OCI-M1 (cell line): ENCODE results near the gene PRXL2B.

ENCODE experiments used
- DNase-seq: peaks from one replicate; lab custom pipeline; 2025; lab: John Stamatoyannopoulos, UW

Gene PRXL2B

DNA sequence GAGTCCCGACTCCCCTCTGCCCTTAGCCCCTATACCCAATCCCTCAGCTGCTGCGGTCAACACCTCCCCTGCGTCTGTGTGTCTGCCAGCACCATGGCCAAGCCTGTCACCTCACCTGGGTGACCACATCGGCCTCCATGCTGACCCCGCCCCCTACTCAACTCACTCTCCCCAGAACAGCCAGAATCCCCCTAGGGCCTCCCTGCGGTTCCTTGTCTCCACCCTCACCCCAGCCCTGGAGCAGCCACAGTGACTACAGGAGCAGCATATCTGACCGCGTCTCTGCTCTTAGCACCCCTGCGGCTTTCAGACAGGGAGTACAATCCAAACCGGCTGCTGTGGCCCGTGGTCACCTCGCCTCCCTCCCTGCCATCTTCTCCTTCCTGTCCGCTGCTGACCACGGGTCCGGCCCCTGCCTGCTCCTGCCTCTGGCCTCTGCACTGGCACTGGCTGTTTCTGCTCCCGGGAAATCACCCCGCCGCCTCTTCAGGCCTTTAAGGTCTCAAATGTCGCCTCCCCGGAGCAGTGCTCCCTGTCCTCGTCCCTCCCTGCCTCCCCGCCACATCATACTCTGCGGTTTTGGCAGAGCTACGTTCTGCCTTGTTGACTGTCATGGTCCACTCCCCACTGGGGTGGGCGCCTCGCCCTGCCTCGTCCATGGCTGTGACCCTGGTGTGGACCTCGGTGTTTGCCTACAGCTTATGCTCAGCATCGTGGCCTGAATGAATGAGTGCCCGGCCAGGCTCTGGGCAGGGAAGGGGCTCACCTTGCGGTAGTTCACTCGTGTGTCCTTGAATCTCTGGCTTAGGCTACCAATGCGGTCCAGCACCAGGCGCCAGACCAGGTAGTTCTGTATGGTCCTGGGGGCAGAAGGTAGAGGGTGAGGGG is 11.1 kb downstream of the PRXL2B start:
- DNase-seq, result peak; percentile 2

DNA sequence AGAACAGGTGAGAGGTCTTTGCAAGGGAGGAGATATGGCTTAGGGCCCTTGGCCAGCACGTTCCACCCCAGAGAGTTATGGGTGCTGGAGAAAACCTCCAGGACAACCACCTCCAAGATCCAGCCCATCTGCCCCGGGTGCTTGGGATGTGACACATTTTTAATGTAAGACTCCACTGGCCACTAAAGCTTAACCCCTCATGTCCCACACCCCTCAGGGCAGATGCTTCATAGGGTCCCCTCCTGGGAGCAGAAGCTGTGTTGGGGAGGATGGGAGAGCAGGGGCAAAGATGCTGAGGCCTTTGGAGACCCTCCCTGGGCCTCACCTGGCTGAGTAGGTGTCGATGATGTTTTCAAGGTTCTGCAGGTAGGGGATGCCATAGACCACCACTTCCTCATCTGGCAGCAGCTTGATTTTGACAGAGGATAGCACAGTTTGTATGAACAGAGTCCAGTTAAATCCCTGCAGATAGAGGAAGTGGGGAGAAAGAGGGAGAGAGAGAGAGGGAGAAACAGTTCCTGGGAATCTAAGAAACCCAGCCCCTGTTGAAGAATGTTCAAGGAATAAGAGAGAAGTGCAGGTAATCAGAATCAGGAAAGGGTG is 11.9 kb downstream of the PRXL2B start:
- DNase-seq, result no peak

DNA sequence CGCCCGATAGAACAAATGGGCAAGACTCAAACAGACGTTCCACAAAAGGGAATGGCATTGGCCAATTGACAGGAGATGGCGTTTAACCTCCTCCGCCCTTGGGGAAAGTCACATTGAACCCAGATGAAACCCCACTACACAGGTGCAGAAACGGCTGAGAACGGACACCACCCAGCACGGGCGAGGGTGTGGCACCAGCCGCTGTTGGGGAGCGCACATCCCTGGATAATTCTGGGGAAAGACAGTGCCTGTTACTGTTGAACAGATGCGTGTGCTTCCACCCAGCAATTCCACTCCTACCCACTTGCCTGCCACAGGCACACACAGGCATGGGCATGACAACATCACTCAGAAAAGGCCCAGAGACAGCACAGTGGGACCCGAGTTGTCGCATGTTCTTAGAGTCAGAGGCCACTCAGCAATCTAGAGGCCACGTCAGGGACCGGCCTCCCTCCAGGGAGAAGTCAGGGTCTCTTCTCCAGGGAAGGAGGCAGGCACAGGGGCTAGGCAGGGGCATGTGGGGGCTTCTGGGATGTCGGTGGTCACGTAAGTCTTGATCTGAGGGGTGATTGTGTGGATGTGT is 15.2 kb downstream of the PRXL2B start:
- DNase-seq, result no peak

DNA sequence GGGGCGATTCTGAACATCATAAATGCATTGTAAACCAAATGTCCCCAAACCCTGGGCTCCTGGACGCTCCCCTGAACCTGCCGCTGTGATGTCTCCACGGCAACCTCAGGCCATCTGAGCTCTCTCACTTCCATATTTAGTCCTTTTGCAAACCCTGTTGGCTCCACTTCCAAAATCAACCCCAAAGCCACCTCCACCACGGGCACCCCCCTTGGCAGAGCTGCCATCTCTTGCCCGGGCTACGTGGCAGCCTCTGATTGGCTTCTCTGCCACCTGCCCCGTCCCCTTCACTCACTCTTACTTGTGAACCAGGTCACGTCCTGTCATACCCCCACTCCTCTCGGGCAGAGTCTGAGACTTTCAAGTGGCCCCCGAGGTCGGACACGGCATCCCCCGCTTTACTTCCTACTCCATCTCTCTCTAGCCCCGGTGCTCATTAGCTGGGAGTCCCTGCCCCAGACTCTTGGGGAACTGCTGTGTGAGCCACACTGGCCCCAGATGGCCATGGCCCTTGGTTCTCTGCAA is 15.8 kb downstream of the PRXL2B start:
- DNase-seq, result no peak

DNA sequence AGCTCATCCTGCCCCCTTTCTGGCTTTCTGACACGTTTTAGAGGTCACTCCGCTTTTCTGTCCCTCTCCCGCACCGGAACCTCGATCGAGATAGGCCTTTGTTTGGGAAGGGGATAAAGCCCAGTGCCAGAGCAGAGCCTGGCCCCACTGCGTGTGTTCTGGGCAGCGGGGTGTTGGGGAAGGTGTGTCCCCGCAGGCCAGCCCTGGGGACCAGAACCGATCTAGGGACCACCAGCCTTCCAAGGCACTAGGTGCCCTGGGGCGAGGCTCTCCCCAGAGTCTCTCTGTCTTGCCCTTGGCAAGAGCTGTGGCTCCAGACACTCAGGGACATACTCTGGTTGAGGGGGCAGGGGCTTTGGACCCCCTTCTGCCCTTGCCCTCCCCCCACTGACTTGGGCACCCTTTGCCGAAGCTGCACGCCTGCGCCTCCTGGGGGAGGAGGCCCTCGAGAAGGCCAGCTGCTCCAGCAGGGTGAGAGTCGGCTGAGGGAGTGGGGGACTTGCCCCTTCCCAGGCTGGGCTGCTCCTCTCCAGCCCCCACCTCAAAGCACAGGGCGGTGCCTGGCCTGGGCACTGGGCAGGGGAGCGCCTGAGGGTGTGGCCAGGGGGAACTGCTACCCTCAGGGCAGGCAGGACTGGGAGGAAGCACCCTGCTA is 16.4 kb downstream of the PRXL2B start:
- no peak for DNase-seq

DNA sequence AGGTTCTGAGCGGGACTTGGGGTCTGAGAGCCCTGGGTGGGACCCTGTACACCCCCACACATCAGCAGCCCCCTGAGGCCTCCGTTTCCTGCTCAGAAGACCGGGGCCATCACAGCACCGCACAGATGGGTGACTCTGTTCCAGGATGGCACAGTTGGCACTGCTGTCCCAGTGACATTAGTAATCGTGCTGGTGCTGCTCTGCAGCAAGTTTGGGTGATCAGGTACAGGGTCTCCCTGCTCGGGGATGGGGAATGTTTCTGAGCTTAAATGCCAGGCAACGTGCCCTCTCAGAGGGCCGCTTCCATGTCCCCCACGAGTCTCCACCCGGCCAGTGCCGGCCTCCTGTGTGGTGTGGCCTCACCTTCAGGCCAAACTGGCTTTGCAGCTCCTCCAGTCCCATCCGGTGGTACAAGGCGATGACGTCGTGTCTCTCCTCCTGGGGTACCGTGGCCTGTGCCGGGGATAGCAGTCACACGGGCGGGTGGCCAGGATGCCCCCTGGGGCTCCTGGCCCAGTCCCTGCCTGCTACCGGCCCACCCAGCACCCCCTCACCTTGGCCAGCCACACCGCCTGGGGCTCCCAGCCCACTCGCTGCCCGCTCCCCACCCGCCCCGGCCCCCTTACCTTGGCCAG is 17.1 kb downstream of the PRXL2B start:
- no peak for DNase-seq

DNA sequence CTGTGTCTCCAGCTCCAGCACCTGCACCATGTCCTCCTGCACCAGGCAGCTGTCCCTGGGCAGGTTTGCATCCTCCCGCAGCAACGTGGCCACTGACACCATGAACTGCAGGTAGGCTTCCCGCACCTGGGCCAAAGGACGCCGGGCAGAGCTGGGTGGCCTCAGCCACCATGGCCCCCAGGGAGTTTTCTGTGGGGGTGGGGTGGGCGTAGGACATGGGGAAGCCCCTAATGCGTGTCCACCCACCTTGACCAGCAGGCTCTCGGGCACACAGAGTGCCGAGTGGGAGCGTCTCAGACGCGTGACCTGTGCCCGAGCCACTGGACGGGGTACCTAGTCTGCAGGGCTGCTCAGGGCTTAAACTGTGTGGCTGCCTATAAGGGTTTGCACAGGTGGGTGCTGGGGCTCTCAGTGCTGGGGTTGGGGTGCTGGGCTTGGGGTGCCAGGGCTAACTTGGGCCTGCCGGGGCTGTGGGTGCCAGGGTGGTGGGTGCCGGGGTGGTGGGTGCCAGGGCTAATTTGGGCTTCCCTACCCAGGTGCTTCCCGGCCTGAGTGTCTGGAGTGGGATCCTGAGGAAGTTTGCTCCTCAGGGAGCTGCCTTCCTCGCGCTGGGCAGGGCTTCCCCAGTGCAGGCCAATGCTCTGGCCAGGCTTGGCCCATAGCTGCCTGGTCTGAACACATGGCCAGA is 17.7 kb downstream of the PRXL2B start:
- DNase-seq, result no peak

DNA sequence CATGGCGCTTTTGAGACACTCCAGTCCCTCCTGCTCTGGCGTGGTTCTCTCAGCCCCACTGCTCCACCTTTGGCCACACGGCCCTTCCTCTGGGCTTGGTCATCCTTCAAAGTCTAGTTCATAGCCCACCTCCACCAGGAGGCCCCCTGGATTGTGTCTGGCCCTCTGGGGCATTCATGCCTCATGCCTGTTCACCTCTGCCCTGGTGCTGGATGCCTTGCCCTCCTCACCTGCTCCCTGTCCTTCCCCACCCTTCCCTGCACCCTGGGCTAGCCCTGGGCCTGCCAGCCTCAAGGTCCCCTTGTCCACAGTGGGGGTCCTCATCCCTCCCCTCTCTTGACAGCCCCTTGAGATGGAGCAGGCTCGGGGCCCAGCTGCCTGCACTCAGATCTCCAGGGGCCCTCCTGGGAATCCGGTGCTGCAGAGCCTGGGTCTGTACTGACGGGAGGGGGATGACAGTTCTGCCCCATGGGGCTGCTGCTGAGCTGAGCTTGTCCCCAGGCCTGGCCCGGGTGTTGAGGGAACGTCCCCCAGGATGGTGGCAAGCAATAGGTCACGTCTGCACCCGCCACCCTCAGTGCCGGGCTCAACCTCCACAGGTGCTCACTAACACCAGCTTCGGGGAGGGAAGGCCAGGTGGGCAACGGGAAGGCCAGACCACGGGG is 18.4 kb downstream of the PRXL2B start:
- DNase-seq, result no peak

DNA sequence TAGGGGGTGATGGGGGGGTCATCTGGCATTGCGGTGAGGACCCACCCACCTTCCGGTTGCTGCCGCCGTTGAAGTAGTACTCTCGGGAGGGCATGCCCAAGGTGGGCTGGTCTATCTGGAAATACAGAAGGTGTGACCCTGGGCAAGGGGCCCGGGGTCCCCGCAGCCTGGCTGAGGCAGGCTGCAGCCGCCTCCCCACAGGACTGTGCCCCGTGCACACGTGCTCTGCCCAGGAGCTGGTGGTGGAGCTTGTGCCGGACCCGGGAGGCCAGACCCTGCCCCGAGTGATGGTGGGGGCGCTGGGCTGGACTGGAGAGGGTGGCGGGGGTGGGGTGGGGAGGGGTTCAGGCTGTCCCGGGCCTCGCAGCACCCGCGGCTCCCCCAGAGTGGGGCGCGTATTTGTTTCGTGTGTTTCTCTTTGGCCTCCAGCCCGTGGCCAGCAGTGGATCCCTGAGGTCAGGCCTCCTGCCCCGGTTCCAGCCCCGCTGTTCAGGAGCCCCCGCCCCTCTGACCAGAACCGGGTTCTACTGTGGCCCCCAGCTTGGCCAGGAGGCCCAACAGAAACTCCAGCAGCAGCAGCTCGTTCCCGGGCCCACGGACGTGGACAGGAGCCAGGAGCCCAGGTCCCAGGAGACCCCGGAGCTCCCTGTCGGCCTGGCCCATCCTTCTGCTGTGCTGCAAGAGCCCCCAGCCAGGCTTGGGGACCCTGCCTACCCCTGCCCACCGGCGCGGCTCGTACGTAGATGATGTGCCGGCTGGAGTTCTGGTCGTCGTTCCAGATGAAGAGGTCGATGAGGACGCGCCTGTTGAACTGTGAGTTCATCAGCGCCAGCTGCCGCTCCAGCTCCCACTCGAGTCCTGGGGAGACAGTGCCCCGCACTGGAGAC is 19.2 kb downstream of the PRXL2B start:
- DNase-seq, result no peak

DNA sequence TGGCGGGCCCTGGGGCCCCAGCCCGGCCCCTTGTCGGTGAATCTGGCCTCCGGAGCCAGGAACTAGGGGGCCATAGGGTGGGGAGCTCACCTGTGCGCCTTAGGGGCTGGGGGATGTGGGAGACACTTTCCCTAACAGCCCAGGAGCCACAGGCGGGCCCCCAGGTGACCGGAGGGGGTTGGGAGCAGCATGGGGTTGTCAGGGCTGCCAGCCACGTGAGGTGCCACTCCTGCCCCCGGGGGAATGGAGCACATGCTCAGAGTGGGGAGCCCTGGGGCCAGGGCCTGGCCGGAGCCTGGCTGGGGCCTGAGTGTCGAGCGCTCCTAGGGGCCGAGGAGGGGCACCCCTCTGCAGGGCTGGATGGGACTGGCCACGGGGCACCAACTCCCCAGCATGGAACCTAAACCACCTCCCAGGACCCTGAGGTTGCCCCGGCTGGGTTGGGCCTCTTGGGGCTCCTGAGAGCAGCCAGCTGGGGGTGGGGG is 19.9 kb downstream of the PRXL2B start:
- DNase-seq, result no peak

DNA sequence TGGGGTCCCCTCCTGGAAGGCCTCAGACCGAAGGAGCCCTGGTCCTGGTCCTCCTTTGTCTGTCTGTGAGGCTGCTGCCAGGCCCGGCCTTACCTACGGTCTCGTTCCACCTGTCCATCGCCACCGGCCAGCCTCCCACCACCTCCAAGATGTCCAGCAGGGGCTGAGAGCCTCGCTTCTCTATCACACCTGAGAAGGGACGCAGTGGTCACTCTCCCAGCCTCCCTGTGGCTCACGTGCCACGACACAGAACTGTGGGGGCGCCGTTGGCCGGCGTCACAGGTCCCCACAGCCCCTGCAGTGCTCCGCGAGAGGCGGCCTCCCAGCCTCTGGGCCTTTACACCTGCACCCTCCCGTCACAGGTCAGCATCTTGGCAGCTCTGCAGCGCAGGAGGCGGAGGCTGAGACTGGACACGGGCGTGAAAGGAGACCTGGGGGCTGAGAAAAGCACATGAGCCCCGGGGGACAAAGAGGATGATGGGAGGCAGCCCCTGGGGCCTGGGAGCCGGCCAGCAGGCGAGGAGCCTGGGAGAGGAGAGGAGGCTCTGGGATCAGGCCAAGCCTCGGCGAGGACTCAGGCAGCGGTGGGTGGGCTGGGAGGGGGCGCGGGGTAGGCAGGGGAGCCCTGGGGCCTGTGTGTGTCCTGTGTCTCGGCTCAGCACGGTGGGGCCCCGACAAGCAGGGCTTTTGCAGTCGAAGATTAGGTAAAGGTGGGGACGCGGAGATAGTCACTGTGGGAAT is 20.5 kb downstream of the PRXL2B start:
- DNase-seq, result no peak

DNA sequence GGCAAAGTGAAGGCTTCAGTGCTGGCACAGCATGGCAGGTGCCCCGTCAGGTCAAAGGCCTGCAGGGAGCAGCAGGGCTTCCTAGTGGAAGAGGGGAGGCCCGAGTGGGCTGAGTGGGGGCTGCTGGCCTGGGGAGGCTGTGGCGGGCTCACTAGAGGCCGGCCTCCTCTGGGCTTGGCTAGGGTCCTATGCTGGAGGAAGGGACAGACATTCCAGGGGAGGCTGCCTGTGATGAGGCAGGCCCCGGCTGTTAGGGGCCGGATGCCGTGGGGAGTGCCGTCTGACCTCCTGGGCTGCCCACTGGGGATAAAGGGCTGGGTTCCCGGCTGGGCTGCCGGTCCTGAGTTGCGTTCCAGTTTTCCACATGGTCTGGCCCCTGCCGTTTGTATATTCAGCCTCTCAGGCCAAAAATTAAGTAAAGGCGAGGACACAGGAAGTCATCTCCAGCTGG is 21.1 kb downstream of the PRXL2B start:
- DNase-seq, result no peak

DNA sequence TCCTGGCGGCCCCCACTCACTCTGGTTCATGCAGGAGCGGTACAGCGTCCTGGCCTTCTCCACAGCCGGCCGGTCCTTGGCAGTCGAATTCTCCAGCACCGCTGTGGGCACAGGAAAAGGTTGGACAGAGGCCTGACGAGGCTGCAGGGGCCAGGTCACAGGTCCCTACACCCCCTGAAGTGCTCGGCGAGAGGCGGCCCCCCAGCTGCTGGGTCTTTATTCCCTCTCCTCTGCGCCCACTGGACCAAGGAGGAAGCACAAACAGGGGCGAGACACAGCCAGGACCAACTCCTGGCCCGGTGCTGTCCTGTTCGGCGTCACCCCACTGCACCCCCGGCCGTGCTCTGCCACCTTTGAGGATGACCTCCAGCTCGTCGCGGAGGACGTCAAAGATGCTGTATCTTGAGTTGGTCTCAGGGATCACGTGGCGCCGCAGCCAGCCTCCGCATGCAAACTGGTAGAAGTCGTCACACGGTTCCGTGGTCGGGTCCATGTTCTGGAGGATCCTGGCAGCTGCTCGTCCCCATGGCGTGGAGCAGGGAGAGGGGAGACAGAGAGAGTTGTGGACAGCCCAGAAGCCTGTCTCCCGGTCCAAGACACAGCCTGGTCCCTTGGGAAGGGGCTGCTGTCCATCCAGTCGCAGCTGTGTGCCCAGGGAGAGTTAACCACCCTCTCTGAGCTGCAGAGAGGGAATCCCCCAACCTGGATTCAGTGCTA is 22.9 kb downstream of the PRXL2B start:
- DNase-seq, result no peak

DNA sequence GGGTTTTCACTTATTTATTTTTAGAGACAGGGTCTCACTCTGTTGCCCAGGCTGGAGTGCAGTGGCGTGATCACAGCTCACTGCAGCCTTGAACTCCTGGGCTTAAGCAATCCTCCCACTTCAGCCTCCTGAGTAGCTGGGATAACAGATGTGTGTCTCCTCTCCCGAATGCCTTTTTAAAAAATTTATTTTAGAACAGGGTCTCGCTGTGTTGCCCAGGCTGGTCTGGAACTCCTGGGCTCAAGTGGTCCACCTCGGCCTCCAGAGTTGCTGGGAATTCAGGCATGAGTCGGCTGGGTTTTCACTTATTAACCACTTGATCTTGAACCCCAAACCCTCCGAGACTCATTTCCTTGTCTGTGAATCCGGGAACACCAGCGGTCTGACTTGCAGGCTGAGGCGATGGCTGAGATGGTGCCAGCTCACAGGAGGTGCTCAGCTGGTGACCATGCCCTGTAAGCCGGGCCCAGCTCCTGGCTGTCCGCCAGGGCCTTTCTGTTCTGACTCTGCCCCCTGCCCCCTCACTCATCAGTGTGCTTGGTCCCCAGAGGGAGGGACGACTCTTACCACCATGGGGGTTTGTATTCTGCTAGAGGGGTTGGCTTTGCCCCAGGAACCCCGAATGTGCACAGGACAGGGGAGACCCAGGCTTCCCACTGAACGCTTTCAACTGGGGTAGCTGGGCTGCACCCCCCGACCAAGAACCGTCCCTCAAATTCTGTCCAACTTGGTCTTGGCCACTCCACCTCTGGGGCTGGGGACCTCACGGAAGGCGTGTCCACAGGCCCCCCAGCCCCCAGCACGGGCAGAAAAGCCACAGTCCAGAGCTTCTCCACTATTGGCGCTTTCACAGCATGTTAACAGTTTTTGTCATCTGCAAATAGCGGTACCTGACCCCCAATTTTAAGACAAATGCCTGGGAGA is 23.7 kb downstream of the PRXL2B start:
- DNase-seq, result no peak

DNA sequence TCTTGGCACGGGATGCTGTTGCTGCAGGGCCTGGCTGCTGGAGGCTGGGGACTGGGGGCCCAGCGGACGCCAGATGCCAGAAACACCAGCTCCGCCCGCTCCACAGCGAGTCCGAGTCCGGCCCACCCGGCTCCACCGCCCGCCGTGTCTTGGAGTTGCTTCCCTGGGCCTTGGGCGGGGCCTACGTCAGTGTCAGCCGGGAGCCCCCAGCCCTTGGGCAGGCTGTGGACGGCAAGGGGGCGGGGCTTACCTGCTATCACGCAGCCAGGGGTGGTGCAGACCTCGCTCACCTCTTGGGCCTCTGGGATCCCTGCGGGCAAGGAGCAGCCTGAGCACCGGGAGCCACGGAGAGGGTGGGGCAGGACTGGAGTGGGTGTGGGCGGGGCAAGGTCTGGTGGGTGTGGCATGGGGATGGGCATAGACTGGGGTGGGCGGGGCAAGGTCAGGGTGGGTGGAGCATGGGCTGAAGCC is 24.5 kb downstream of the PRXL2B start:
- DNase-seq, result no peak

DNA sequence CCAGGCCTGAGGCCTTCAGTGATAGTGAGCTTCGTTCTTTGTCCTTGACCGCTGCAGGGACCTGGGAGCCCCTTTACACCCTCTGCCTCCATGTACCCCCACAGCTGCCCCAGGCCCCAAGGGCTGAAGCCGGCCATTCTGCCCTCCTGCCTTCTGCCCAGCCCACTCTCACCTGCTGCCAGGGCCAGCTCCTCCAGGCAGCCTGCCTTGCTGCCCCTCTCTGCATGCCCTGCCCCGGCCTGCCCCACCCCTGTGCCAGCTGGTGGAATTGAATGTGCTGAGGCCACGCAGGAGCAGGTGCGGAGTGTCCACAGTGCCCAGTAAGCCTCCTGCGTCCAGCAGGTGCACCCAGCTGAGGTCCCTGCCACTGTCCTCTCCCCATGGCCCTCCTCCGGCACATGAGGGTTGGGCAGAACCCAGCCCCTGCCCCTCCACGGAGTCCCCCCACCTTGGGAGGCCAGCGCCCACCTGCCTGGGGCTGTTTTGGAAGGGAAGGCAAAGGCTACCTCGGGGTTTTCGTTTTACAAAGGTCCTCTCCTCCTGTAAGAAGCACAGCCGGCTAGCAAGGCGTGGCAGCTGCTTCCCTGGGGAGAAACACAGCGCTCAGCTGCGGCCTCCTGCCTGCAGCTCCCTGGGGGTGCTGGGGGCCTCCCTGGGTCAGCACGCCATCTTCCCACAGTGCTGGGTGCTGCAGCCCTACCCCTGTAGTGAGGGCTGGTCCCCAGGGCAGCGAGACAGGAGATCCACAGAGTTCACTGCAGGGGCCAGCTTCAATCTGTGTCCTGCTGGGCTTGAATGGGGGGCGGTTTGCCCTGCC is 25.3 kb downstream of the PRXL2B start:
- no peak for DNase-seq
